OCI-LY3 (cell line): ENCODE data around the gene CELA2A.

ENCODE experiments used
- EZH2phosphoT487 ChIP-seq: fragments of 200-600 bp; shearing (Covaris generic); IDR thresholded peaks from 2 replicates; pipeline ENCODE4 v1.6.1; 2018; ENCODE audit warnings: antibody characterized with exemption, mixed run types, low read depth
- TF ChIP-seq, protein P1 (sequence below): fragments of 200-600, 300-600 bp; sonication (generic); IDR thresholded peaks from 2 replicates; pipeline ENCODE4 v1.5.1; 2014; ENCODE audit warnings: antibody characterized with exemption, low read length, low read depth

DNA sequence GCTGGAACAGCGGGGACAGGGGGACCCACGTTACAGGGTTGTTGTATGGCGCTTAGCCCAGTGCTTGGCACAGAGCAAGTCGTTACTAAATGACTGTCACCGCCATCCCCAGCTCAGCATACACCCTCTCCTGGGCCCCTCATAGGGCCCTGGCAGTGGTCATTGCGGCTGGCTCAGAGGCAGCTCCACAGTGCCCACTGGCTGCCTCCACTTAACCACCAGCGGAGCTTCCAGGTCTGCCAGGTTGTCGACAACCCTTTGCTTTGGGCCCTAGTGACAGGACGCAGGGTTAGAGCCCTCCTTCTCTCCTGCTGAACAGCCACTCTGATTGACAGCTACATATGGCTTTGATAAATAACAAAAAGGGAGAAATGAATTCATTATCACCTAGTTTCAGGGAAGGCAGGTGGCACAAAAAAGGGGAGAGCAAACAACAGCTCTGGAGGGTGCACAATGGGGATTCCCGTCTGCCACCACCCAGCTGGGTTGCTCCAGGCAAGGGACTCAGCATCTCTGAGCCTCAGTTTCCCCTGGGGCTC is 42.0 kb upstream of the CELA2A start:
- TF ChIP-seq, protein P1, sequence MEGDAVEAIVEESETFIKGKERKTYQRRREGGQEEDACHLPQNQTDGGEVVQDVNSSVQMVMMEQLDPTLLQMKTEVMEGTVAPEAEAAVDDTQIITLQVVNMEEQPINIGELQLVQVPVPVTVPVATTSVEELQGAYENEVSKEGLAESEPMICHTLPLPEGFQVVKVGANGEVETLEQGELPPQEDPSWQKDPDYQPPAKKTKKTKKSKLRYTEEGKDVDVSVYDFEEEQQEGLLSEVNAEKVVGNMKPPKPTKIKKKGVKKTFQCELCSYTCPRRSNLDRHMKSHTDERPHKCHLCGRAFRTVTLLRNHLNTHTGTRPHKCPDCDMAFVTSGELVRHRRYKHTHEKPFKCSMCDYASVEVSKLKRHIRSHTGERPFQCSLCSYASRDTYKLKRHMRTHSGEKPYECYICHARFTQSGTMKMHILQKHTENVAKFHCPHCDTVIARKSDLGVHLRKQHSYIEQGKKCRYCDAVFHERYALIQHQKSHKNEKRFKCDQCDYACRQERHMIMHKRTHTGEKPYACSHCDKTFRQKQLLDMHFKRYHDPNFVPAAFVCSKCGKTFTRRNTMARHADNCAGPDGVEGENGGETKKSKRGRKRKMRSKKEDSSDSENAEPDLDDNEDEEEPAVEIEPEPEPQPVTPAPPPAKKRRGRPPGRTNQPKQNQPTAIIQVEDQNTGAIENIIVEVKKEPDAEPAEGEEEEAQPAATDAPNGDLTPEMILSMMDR: no peak
- no peak for TF ChIP-seq EZH2phosphoT487
